Kidney (tissue), 14 donors: ENCODE results near the gene ZNF837. TPM values are rescaled to one million over a fixed set of nuclear protein-coding genes. Genes with fewer than 3 reads are reported as not detected.

Experiments used
- DNase-seq, 5 donors: peaks; one replicate each; pipeline ENCODE4 v3.0.0-alpha.2; 2013 to 2020
- FAIRE-seq: peaks from 2 replicates; lab custom pipeline; 2012; peaks lifted over from hg19 to GRCh38; lab: Jason Lieb, UNC
- H3K27ac ChIP-seq, 2 donors: one replicate each; pipeline ENCODE4 v1.7.0; 2013; ENCODE audit warnings: low read depth in 2 of 2, low read length in 2 of 2, inconsistent platforms in 1 of 2
- H3K27me3 ChIP-seq: one replicate; pipeline ENCODE4 v1.7.1; 2013; ENCODE audit warnings: low read length, inconsistent platforms; ENCODE audit not compliant: control insufficient read depth, insufficient read depth
- H3K36me3 ChIP-seq, 3 donors: one replicate each; pipeline versions ENCODE4 v1.7.0 to v1.7.1; 2013; ENCODE audit warnings: low read length in 3 of 3, control low read depth in 1 of 3, inconsistent platforms in 1 of 3; ENCODE audit not compliant: insufficient read depth in 3 of 3, control insufficient read depth in 2 of 3
- H3K4me1 ChIP-seq, 3 donors: one replicate each; pipeline versions ENCODE4 v1.7.0 to v1.7.1; 2013; ENCODE audit warnings: low read length in 3 of 3, inconsistent platforms in 1 of 3, low read depth in 1 of 3; ENCODE audit not compliant: control insufficient read depth in 2 of 3, insufficient read depth in 2 of 3
- H3K4me3 ChIP-seq, 3 donors: one replicate each; pipeline versions ENCODE4 v1.7.0 to v1.8.1; 2013; ENCODE audit warnings: low read length in 3 of 3, control low read depth in 1 of 3, inconsistent platforms in 1 of 3
- H3K9ac ChIP-seq, 3 donors: one replicate each; pipeline versions ENCODE4 v1.7.0 to v1.7.1; 2013; ENCODE audit warnings: low read length in 3 of 3, control low read depth in 1 of 3, inconsistent platforms in 1 of 3
- H3K9me3 ChIP-seq, 3 donors: one replicate each; pipeline versions ENCODE4 v1.7.0 to v1.7.1; 2013; ENCODE audit warnings: low read length in 3 of 3, control low read depth in 1 of 3, inconsistent platforms in 1 of 3; ENCODE audit not compliant: control insufficient read depth in 2 of 3, insufficient read depth in 1 of 3
- CTCF ChIP-seq: IDR thresholded peaks from 3 replicates; pipeline ENCODE4 v1.5.1; 2012; ENCODE audit warnings: mild to moderate bottlenecking, moderate library complexity, borderline replicate concordance; ENCODE audit not compliant: insufficient read depth; ENCODE audit errors: extremely low read depth
- intact Hi-C: fragments of 100-400 bp; cut with DNase I; formaldehyde crosslinking; loops from one replicate; pipeline ENCODE4 v1.11.1; 2022
- polyA plus RNA-seq: library from polyadenylated mRNA; stranded (reverse); fragments of 350-450 nt; fragmentation: Illumina TruSeq; extraction: RNeasy Lipid Tissue Mini Kit (QIAGEN cat#74804); gene quantifications from one replicate; pipeline ENCODE4 v1.2.3, GENCODE V29; 2014; ENCODE audit warnings: low read depth, low replicate concordance; ENCODE audit not compliant: insufficient read depth
- total RNA-seq: library from RNA; stranded (reverse); fragmentation: NEBNext Ultra II Directional; extraction: Animal tissue kit (Norgen Biotek cat#: 25700); gene quantifications from one replicate; pipeline ENCODE4 v1.2.1, GENCODE V29; 2021
- donor health status: control.
- donor health status: control.
- donor health status: control.
- donor health status: control.
- donor health status: control.
- donor health status: DM: yes; HTN: yes; CAD: no.
- donor health status: Normal renal cell carcinoma (clear cell type).

ZNF837 gene
- total and polyA plus RNA-seq, 2 donors from 2014 or later: 3.6 to 5.0 TPM

DNA sequence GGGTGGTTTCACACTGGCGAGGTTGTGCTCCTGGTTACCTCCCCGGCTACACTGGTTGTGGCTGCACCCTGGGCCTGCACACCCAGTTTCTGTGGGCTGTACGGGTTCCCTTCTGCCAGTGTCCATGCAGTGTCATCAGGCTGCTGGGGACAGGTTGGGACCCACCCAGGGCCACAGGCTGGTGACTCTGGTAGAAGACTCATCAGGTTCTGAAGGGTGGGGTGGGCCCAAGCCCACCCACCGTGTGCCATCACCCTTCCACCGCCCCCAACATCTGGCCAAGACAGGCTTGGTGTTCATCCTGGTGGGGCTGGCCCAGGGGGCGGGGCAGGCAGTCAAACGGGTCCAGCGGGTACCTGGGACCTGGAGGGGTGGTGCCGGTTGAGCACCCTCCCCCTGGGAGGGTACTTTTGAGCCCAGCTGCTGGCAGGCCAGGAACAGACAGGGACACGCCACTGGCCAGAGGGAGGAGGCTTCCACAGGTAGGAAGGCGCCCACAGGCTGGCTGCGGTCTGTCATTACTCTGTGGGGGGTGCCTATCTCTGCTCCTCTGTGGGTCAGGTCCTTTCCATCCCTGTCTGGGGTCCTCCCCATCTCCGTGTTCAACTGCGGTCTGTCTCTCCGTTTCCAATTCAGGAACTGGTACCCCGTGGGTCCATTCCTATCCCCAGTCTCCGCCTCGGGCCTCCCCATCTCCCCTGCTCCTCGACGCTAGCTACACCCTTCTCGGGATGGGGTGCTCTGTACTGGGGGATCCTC, 14.6 kb upstream of the ZNF837 start, which contains the start of gene RNF225:
Gene RNF225, plus strand, starts transcription at position 437 of the 759 bp plus-strand sequence. CDS start 434 bp downstream, outside the sequence.
- no peak within 1 kb of the TSS for H3K9ac ChIP-seq
- H3K4me1 ChIP-seq: peaks cover 0 to 4% (median 2%) of the 10 kb centered on the region in 3 donors
- no peak within 1 kb of the TSS for H3K4me3 ChIP-seq
- peaks cover 2% of the 10 kb centered on the region for H3K27me3 ChIP-seq
- intact Hi-C loops: no loop called here
- DNase-seq (peak in 2 of 5 donors; percentile 61 to 80), FAIRE-seq (no peak)
- no peaks in the 10 kb centered on the region for H3K9me3 ChIP-seq
- no peak within 1 kb of the TSS for H3K27ac ChIP-seq
- peaks cover 0 to 29% (median 13%) of the 10 kb centered on the region in 3 donors for H3K36me3 ChIP-seq
- no peak for TF ChIP-seq CTCF

DNA sequence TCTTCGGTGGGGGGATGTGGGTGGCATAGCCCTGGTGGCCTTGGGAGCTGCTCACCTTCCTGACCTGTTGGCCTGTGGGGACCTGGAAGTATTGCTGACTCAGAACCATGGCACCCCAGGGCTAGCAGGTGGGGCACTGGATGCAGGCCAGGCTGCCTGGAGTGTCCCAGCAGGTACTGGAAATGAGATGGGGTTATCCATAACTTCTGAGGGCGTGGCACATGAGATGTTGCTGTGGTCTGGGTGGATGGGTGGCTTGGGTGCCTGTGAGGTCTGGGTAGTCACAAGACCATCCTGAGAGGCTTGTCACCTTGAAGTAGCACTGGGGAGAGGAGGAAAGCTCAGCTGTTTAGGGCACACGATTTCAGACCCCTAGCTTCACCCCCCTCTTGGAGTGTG, 14.0 kb upstream of the ZNF837 start:
- H3K36me3 ChIP-seq: peaks cover 0 to 29% (median 13%) of the 10 kb centered on the region in 3 donors
- H3K4me1 ChIP-seq: peaks cover 0 to 2% (median 0%) of the 10 kb centered on the region in 3 donors
- DNase-seq: peak in 1 of 5 donors; percentile 58
- FAIRE-seq: no peak
- no peak overlapping the region for H3K4me3 ChIP-seq
- intact Hi-C loops: no loop called here
- H3K9ac ChIP-seq: no peak overlapping the region
- no peaks in the 10 kb centered on the region for H3K9me3 ChIP-seq
- H3K27ac ChIP-seq: no peak overlapping the region
- peaks cover 2% of the 10 kb centered on the region for H3K27me3 ChIP-seq
- no peak for TF ChIP-seq CTCF

GRCh38 chr19:58393725-58394033, 12.8 kb upstream of the ZNF837 start:
- Histone ChIP-seq H3K36me3 (peaks cover 0 to 35% (median 13%) of the 10 kb centered on the region in 3 donors), H3K9ac (no peak overlapping the region), H3K9me3 (no peaks in the 10 kb centered on the region), H3K4me1 (peaks cover 0 to 2% (median 0%) of the 10 kb centered on the region in 3 donors), H3K27ac (no peak overlapping the region), H3K27me3 (peaks cover 2% of the 10 kb centered on the region), H3K4me3 (no peak overlapping the region)
- intact Hi-C loops: no loop called here
- DNase-seq: no peak
- no peak for FAIRE-seq
- TF ChIP-seq CTCF: no peak
